NCI-H524 treated with DMSO at 0.1 percent for 48 hours (cell line): ENCODE results near the gene SLC4A5.

Experiments
- DNase-seq: peaks from one replicate; lab custom pipeline; 2025; lab: John Stamatoyannopoulos, UW

The SLC4A5 gene

GRCh38 chr2:74312913-74313312, 30.3 kb downstream of the SLC4A5 start:
- DNase-seq = no peak

- no peak for DNase-seq
Observed at GRCh38 chr2:74307720-74308119, 35.5 kb downstream of the SLC4A5 start.

- DNase-seq = no peak
Observed at GRCh38 chr2:74304332-74305148, 38.7 kb downstream of the SLC4A5 start.

GRCh38 chr2:74302865-74303264, 40.4 kb downstream of the SLC4A5 start:
- DNase-seq = no peak

- no peak for DNase-seq
Observed at GRCh38 chr2:74301262-74301661, 42.0 kb downstream of the SLC4A5 start.

GRCh38 chr2:74300506-74300905, 42.7 kb downstream of the SLC4A5 start:
- no peak for DNase-seq

- DNase-seq = no peak
Observed at GRCh38 chr2:74297950-74298349, 45.3 kb downstream of the SLC4A5 start.

- DNase-seq = no peak
Observed at GRCh38 chr2:74297391-74297790, 45.8 kb downstream of the SLC4A5 start.

GRCh38 chr2:74293191-74293991, 49.8 kb downstream of the SLC4A5 start:
- no peak for DNase-seq

GRCh38 chr2:74292751-74293150, 50.5 kb downstream of the SLC4A5 start:
- DNase-seq = no peak

- no peak for DNase-seq
Observed at GRCh38 chr2:74291886-74292621, 51.2 kb downstream of the SLC4A5 start.

GRCh38 chr2:74291218-74291544, 52.0 kb downstream of the SLC4A5 start:
- no peak for DNase-seq

GRCh38 chr2:74290466-74291217, 52.6 kb downstream of the SLC4A5 start:
- DNase-seq = no peak

- DNase-seq = no peak
Observed at GRCh38 chr2:74290066-74290465, 53.1 kb downstream of the SLC4A5 start.

- DNase-seq = no peak
Observed at GRCh38 chr2:74286725-74287124, 56.5 kb downstream of the SLC4A5 start.

- DNase-seq = no peak
Observed at GRCh38 chr2:74281141-74281975, 61.9 kb downstream of the SLC4A5 start.

- DNase-seq = no peak
Observed at GRCh38 chr2:74278694-74279093, 64.5 kb downstream of the SLC4A5 start.

GRCh38 chr2:74278176-74278575, 65.0 kb downstream of the SLC4A5 start:
- no peak for DNase-seq

GRCh38 chr2:74275228-74275627, 68.0 kb downstream of the SLC4A5 start:
- DNase-seq = no peak

- no peak for DNase-seq
Observed at GRCh38 chr2:74269667-74270066, 73.5 kb downstream of the SLC4A5 start.

- no peak for DNase-seq
Observed at GRCh38 chr2:74267068-74267467, 76.1 kb downstream of the SLC4A5 start.
